HCT116 (cell line): ENCODE data around the gene EHBP1.

Experiments
- EZH2 ChIP-seq: fragments of 200-600 bp; sonication (generic); IDR thresholded peaks from 2 replicates; pipeline ENCODE4 v1.6.1; 2017; ENCODE audit warnings: antibody characterized with exemption, mixed run types
- EZH2phosphoT487 ChIP-seq: fragments of 200-600 bp; IDR thresholded peaks from 2 replicates; pipeline ENCODE4 v1.6.1; 2018; ENCODE audit warnings: antibody characterized with exemption, borderline replicate concordance
- FOSL1 ChIP-seq: IDR thresholded peaks from 2 replicates; pipeline ENCODE4 v1.6.1; 2012; ENCODE audit warnings: low read depth
- JUND ChIP-seq: IDR thresholded peaks from 2 replicates; pipeline ENCODE4 v1.6.1; 2012
- POLR2A ChIP-seq: IDR thresholded peaks from 2 replicates; pipeline ENCODE4 v1.7.0; 2011; ENCODE audit warnings: borderline replicate concordance; ENCODE audit not compliant: insufficient read depth, insufficient read length; ENCODE audit errors: extremely low read depth
- POLR2AphosphoS5 ChIP-seq: IDR thresholded peaks from 2 replicates; pipeline ENCODE4 v1.6.1; 2011; ENCODE audit warnings: mild to moderate bottlenecking, low read depth, low read length, moderate library complexity
- SIN3A ChIP-seq: IDR thresholded peaks from 2 replicates; pipeline ENCODE4 v1.6.1; 2012; ENCODE audit warnings: low read depth
- SP1 ChIP-seq: IDR thresholded peaks from 2 replicates; pipeline ENCODE4 v1.6.1; 2012; ENCODE audit warnings: low read depth
- YY1 ChIP-seq: IDR thresholded peaks from 2 replicates; pipeline ENCODE4 v1.6.1; 2011; ENCODE audit warnings: low read length, low read depth, moderate library complexity, mild to moderate bottlenecking; ENCODE audit not compliant: insufficient replicate concordance; ENCODE audit errors: extremely low read depth
- ZFX ChIP-seq: fragments of 450-650 bp; IDR thresholded peaks from 2 replicates; pipeline ENCODE4 v1.6.1; 2017
- TF ChIP-seq, protein P1 (sequence below), 3 experiments: fragments of 200-600 bp in 1 of 3; sonication (generic) in 1 of 3; IDR thresholded peaks in 2 of 3; conservative IDR thresholded peaks in 1 of 3; 2 replicates each; pipeline ENCODE4 v1.5.1; 2012 to 2017; ENCODE audit warnings: low read depth in 2 of 3, low read length in 2 of 3, antibody characterized with exemption in 1 of 3, borderline replicate concordance in 1 of 3, control low read depth in 1 of 3, mild to moderate bottlenecking in 1 of 3, mixed read lengths in 1 of 3, mixed run types in 1 of 3, moderate library complexity in 1 of 3; ENCODE audit not compliant: insufficient read depth in 1 of 3
- TF ChIP-seq, protein P2 (sequence below): IDR thresholded peaks from 2 replicates; pipeline ENCODE4 v1.6.1; 2011; ENCODE audit warnings: mild to moderate bottlenecking, low read length, moderate library complexity; ENCODE audit not compliant: insufficient replicate concordance; ENCODE audit errors: extremely low read depth
- TF ChIP-seq, protein P3 (sequence below): IDR thresholded peaks from 2 replicates; pipeline ENCODE4 v1.6.1; 2012

DNA sequence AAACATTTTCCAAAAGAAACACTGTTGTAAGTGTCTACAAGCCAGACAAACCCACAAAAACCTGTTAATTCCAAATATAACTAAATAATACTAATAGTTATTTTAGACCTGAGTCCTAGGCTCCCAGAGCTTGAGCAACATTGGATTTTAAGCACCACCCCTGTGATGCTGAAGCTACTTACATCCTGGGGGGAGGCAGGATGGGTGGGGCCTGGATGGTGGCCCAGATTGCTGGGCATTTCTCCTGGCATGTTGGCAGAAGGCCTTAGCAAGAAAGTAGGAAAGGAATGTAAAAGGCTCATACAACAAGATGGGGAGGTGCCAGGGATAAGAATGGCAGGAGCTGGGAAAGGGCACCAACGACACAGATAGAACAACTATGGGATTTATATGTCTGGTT, 294.4 kb downstream of the EHBP1 start:
- no peak for TF ChIP-seq SIN3A
- TF ChIP-seq, protein P1, sequence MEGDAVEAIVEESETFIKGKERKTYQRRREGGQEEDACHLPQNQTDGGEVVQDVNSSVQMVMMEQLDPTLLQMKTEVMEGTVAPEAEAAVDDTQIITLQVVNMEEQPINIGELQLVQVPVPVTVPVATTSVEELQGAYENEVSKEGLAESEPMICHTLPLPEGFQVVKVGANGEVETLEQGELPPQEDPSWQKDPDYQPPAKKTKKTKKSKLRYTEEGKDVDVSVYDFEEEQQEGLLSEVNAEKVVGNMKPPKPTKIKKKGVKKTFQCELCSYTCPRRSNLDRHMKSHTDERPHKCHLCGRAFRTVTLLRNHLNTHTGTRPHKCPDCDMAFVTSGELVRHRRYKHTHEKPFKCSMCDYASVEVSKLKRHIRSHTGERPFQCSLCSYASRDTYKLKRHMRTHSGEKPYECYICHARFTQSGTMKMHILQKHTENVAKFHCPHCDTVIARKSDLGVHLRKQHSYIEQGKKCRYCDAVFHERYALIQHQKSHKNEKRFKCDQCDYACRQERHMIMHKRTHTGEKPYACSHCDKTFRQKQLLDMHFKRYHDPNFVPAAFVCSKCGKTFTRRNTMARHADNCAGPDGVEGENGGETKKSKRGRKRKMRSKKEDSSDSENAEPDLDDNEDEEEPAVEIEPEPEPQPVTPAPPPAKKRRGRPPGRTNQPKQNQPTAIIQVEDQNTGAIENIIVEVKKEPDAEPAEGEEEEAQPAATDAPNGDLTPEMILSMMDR (IDR thresholded peaks at IDR 0.05 in 2 of 3, conservative IDR thresholded peaks at IDR 0.05 in 1 of 3; ENCODE audit: borderline replicate concordance in 1 of 3, insufficient read depth in 1 of 3, low read depth in 2 of 3, low read length in 2 of 3) = no peak
- TF ChIP-seq EZH2 = no peak
- no peak for TF ChIP-seq POLR2A
- no peak for TF ChIP-seq POLR2AphosphoS5
- no peak for TF ChIP-seq JUND
- TF ChIP-seq SP1 = no peak
- TF ChIP-seq, protein P2, sequence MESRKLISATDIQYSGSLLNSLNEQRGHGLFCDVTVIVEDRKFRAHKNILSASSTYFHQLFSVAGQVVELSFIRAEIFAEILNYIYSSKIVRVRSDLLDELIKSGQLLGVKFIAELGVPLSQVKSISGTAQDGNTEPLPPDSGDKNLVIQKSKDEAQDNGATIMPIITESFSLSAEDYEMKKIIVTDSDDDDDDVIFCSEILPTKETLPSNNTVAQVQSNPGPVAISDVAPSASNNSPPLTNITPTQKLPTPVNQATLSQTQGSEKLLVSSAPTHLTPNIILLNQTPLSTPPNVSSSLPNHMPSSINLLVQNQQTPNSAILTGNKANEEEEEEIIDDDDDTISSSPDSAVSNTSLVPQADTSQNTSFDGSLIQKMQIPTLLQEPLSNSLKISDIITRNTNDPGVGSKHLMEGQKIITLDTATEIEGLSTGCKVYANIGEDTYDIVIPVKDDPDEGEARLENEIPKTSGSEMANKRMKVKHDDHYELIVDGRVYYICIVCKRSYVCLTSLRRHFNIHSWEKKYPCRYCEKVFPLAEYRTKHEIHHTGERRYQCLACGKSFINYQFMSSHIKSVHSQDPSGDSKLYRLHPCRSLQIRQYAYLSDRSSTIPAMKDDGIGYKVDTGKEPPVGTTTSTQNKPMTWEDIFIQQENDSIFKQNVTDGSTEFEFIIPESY = no peak
- TF ChIP-seq, protein P3, sequence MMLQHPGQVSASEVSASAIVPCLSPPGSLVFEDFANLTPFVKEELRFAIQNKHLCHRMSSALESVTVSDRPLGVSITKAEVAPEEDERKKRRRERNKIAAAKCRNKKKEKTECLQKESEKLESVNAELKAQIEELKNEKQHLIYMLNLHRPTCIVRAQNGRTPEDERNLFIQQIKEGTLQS = no peak
- no peak for TF ChIP-seq EZH2phosphoT487
- no peak for TF ChIP-seq ZFX
- no peak for TF ChIP-seq YY1
- no peak for TF ChIP-seq FOSL1
